K562 (cell line): Measurements from ENCODE around the gene EPM2A. TPM values are rescaled to one million over a fixed set of nuclear protein-coding genes. Genes with fewer than 3 reads are reported as not detected.

ENCODE experiments used
- CHD2 ChIP-seq: IDR thresholded peaks from 2 replicates; pipeline ENCODE4 v1.6.1; 2011; ENCODE audit warnings: low read depth, low read length
- CREM ChIP-seq: IDR thresholded peaks from 2 replicates; pipeline ENCODE4 v1.6.1; 2014; ENCODE audit warnings: antibody characterized with exemption, low read depth
- CTCFL ChIP-seq: IDR thresholded peaks from 2 replicates; pipeline ENCODE4 v1.6.1; 2011; ENCODE audit warnings: borderline replicate concordance, low read depth, mild to moderate bottlenecking, moderate library complexity, low read length; ENCODE audit not compliant: insufficient read depth, poor library complexity, severe bottlenecking
- ETS1 ChIP-seq: conservative IDR thresholded peaks from 2 replicates; pipeline ENCODE4 v1.6.1; 2011; ENCODE audit warnings: low read depth, mild to moderate bottlenecking, low read length; ENCODE audit not compliant: control insufficient read depth
- GMEB1 ChIP-seq: fragments of 250-450 bp; sonication (Bioruptor Pico); IDR thresholded peaks from 2 replicates; pipeline ENCODE4 v1.4.0; 2020; ENCODE audit warnings: mild to moderate bottlenecking
- ID3 ChIP-seq, 2 experiments: fragments of 250-450 bp in 1 of 2; fragments of 450-650 bp in 1 of 2; sonication (Bioruptor Pico) in 1 of 2; IDR thresholded peaks; 2 replicates each; pipeline versions ENCODE4 v1.6.1 to v1.8.0; 2016 to 2021; ENCODE audit warnings: mild to moderate bottlenecking in 2 of 2, moderate library complexity in 2 of 2, missing compliant biosample characterization in 1 of 2, missing genetic modification characterization in 1 of 2
- MTA3 ChIP-seq: fragments of 450-650 bp; formaldehyde crosslinking; IDR thresholded peaks from 2 replicates; pipeline ENCODE4 v1.6.1; 2017; ENCODE audit warnings: mild to moderate bottlenecking, borderline replicate concordance
- PML ChIP-seq: IDR thresholded peaks from 2 replicates; pipeline ENCODE4 v1.6.1; 2012; ENCODE audit warnings: low read length, inconsistent platforms
- SMARCA4 ChIP-seq: fragments of 450-650 bp; IDR thresholded peaks from 2 replicates; pipeline ENCODE4 v1.6.1; 2016
- TCF3 ChIP-seq: sonication (generic); formaldehyde crosslinking; IDR thresholded peaks from 2 replicates; pipeline ENCODE4 v1.4.0; 2020; ENCODE audit warnings: mild to moderate bottlenecking, missing genetic modification reagents
- XRCC4 ChIP-seq: IDR thresholded peaks from one replicate; pipeline ENCODE4 v1.6.1; 2011; ENCODE audit not compliant: insufficient read depth, insufficient read length; ENCODE audit errors: extremely low read depth
- ZNF311 ChIP-seq: fragments of 250-450 bp; sonication (Bioruptor Pico); IDR thresholded peaks from 2 replicates; pipeline ENCODE4 v1.4.0; 2020; ENCODE audit warnings: mild to moderate bottlenecking, moderate library complexity
- ZNF655 ChIP-seq: fragments of 250-450 bp; sonication (Bioruptor Pico); IDR thresholded peaks from 2 replicates; pipeline ENCODE4 v1.5.0; 2021
- polyA plus RNA-seq, 8 experiments: library from polyadenylated mRNA; depleted of rRNA in 4 of 8; stranded (reverse) in 5 of 8; unstranded in 3 of 8; fragments of >200 nt; fragmentation: Nextera tagmentation in 2 of 8; fragmentation: Illumina TruSeq in 1 of 8; extraction: Ambion mirVana in 2 of 8; extraction: Trizol in 1 of 8; gene quantifications; 2 replicates each; pipeline versions ENCODE4 v1.2.1 to v1.2.3, GENCODE V29; 2011 to 2014; ENCODE audit warnings: inconsistent platforms in 1 of 8, missing spikeins in 1 of 8
- total RNA-seq, 7 experiments: library from RNA; depleted of rRNA in 6 of 7; stranded (reverse); fragments of >200 nt in 6 of 7; fragmentation: Illumina TruSeq in 2 of 7; extraction: Trizol in 2 of 7; gene quantifications; 2 replicates each; pipeline versions ENCODE4 v1.2.1 to v1.2.3, GENCODE V29; 2011 to 2021; ENCODE audit warnings: low replicate concordance in 1 of 7
- TF ChIP-seq, protein P1 (sequence below): fragments of 250-450 bp; sonication (Bioruptor Pico); IDR thresholded peaks from 2 replicates; pipeline ENCODE4 v1.4.0; 2020
- TF ChIP-seq, protein P2 (sequence below): fragments of 250-450 bp; sonication (Bioruptor Pico); IDR thresholded peaks from 2 replicates; pipeline ENCODE4 v1.5.0; 2021

Gene EPM2A
- total and polyA plus RNA-seq, 9 of the 15 experiments (the other 6 are each of a cell fraction or from before 2014, with no cell fraction given): 0.35 to 5.3 (median 2.5) TPM

DNA sequence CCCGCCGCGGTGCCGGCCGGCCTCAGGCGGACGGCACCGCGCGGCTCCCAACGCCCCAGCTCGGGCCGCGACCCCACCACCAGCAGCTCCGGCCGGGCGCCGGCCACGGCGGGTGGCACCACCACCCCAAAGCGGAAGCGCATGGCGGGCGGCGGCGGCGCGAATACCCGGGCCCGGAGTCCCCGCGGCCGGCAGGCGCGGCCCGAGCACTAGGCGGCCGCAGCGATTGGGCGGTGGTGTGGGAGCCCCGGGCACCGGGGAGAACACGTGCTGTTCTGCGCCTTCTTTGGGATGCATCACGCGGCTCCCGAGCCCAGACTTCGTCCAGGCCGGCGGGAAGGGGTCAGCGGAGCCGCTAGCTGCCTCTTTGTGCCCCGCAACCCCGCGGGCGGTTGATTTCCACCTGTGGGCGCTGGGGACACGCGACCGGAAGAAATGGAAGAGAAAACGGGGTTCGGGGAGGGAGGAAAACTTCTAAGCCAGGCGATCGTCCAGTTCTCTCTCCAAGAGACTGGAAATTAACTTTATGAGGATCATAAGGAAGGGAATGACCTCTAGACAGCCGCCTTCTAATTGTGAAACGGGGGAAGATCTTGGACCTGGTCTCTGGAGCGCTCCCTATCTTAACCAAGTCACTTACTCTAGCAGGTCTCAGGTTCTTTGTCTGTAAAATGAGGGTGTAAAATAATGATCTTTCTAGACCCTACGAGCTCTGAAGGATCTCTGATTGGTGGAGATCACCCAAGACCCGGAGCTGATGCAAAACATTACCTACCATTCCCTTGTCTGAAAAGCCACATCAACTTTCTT is at the start of gene EPM2A (continued):
- TF ChIP-seq ID3 (CRISPR knock-in tag; IDR thresholded peaks at IDR 0.05) (no peak), ID3 (tag; IDR thresholded peaks at IDR 0.05) (no peak), CHD2 (no peak), CREM (no peak), SMARCA4 (0 out of 2 replicates have a peak, but pooled peaks have one; percentile 26), TCF3 (CRISPR knock-in tag) (no peak; the same call in 1 of the 2 replicates), GMEB1 (CRISPR knock-in tag) (no peak), MTA3 (0 out of 2 replicates have a peak, but pooled peaks have one; percentile 12), ETS1 (peak; percentile 9; the same call in 1 of the 2 replicates), ZNF311 (no peak), XRCC4 (no peak), ZNF655 (CRISPR knock-in tag) (no peak), CTCFL (no peak), PML (peak; percentile 49; the same call in 1 of the 2 replicates)
- TF ChIP-seq, protein P1, sequence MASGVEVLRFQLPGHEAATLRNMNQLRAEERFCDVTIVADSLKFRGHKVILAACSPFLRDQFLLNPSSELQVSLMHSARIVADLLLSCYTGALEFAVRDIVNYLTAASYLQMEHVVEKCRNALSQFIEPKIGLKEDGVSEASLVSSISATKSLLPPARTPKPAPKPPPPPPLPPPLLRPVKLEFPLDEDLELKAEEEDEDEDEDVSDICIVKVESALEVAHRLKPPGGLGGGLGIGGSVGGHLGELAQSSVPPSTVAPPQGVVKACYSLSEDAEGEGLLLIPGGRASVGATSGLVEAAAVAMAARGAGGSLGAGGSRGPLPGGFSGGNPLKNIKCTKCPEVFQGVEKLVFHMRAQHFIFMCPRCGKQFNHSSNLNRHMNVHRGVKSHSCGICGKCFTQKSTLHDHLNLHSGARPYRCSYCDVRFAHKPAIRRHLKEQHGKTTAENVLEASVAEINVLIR (CRISPR knock-in tag): no peak
- TF ChIP-seq, protein P2, sequence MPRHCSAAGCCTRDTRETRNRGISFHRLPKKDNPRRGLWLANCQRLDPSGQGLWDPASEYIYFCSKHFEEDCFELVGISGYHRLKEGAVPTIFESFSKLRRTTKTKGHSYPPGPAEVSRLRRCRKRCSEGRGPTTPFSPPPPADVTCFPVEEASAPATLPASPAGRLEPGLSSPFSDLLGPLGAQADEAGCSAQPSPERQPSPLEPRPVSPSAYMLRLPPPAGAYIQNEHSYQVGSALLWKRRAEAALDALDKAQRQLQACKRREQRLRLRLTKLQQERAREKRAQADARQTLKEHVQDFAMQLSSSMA: no peak; the same call in 1 of the 2 replicates
